DMS 273 treated with DMSO at 0.1 percent for 48 hours (cell line): ENCODE data around the gene DLG2.

Source experiments
- DNase-seq: peaks from one replicate; lab custom pipeline; 2025; lab: John Stamatoyannopoulos, UW

The DLG2 gene

DNA sequence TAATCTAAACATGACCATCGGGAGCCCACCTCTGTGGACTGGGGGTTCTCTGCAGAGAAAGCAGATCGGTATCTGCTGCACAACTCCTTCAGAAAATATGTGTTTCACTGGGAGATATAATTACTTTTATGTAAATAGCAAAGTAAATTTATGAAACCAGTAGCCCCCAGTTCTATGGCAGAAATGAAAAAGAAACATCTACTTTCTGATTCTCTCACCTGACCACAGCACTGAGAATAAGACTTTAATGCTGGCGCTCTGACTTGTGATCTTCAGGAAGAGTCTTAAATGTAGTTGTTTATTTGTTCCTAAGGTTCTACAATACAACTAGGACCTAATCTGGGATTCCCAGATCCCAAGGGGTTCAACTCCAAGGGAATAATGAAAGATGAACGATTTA lies 518.0 kb downstream of the DLG2 start:
- no peak for DNase-seq

DNA sequence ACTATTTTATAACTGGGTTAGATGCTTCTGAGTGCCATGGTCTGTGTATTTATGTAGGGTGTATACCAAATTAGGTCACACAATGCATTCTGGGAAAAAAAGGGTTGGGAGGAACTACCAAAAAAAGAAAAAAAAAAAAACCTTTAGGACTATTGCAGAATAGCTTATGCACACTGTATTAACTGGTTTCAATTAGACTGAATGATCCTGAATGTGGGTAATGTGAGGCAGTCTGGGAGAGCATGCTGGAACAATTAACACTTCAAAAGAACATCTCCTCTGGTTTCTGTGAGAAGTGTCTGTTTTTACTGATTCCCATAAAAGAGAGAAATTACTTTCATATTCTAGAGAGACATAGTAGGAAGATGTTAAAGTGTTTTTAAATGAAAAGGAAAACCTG lies 521.3 kb downstream of the DLG2 start:
- no peak for DNase-seq

DNA sequence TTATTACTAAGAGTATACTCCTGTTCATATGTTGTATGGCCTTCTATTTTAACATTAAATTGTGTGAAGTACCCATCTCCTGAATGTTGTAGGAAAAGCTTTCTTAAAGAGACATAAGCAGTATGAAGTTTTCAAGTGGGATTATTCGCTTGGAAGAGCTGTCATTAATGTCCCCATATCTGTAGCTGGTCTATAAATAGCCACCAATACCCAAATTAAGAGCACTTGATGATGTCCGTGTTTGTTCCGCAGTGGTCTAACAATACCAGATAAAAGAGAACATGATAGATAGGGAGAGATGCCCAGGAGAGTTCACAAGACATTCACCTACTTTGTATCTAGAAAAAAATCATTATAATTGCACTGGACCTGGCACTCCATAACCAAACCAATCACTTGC lies 527.6 kb downstream of the DLG2 start:
- no peak for DNase-seq

DNA sequence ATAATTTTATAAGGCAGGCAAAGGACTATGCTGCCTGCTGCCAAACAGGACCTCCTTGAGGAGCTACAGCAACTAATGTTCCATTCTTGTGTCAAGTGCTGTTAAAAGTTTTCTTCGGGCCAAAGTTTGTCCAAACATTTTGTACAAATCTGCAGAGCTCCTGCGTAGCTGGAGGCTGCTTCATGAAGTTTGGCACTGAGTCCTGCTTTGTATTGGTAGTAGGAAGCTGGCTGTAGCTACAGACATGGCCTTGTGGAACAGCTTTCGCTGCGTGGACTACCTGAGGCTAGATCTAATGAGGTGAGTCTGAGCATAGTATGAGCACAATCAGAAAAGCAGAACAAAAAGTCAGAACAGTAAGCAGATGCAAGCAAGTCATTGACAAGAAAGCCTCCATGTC lies 528.1 kb downstream of the DLG2 start:
- no peak for DNase-seq

DNA sequence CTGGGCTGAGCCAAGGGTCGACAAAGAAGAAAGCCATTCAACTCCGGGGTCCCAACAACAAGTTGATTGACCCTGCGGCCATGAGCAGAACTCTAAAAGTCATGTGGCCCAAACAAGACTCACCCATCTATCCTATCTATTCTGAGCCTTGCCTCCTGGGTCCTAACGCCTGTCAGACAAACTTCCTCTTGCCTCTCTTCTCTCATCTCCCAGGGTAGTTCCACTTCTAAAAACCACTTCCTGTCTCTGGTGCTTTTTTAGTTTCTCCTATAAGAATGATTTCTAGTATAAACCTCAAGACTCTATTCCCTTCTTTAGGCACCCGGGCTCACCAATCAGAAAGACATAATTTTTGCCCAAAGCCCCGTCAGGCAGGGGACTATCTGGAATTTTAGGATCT lies 530.2 kb downstream of the DLG2 start:
- DNase-seq: no peak

DNA sequence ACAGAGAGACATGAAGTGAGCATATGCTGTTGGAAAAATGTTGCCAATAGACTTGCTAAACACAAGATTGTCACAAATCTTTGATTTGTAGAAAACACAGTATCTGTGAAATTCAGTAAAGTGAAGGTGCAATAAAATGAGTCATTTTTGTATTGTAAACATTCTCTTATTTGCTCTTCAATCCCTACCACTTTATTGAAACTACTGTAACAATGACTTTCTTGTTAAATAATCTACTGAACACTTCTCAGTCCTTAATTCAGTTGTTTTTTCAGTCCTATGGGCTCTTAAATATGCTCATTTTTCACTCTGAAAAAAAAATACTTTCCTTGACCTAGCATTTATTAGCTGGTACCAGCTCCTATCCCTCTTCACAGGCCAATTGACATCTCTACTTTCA lies 531.9 kb downstream of the DLG2 start:
- DNase-seq: no peak

DNA sequence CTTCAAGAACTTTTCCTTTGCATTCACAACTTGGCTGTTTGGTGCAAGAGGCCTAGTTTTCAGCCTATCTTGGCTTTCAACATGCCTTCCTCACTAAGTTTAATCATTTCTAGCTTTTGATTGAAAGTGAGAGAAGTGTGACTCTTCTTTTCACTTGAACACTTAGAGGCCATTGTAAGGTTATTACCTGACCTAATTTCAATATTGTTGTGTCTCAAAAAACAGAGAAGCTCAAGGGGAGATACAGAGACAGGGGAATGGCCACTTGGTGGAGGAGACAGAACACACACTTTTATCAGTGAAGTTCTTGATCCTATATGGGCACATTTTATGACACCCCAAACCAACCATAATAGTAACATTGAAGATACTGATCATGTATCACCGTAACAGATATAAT lies 532.3 kb downstream of the DLG2 start:
- DNase-seq: no peak

DNA sequence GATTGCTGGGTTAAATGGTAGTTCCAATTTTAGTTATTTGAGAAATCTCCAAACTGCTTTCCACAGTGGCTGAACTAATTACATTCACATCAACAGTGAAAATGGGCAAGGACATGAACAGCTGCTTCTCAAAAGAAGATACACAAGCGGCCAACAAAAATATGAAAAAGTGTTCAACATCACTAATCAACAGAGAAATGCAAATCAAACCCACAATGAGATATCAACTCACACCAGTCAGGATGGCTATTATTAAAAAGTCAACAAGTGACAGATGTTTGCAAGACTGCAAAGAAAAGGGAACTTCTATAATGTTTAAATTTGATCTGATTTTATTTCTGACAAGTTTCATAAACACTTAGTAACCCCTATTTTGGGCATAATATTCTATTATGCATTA lies 537.5 kb downstream of the DLG2 start:
- no peak for DNase-seq

DNA sequence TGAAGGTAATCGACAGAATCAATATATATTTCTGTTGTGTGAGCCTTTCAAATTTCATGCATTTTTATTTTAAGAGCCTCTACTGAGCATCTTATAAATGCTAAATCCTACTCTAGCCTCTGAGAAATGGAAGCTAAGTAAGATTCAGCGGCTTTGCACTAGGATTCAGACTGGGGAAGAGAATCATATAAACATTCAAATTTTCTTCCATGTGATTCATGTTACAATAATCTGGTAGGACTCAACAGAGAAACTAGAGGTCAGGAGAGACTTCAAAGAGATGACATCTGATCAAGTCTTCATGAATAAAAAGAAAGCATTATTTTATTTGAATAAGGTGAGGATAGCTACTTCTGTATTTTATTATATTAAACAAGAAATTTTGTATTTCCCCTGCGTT lies 538.9 kb downstream of the DLG2 start:
- no peak for DNase-seq

DNA sequence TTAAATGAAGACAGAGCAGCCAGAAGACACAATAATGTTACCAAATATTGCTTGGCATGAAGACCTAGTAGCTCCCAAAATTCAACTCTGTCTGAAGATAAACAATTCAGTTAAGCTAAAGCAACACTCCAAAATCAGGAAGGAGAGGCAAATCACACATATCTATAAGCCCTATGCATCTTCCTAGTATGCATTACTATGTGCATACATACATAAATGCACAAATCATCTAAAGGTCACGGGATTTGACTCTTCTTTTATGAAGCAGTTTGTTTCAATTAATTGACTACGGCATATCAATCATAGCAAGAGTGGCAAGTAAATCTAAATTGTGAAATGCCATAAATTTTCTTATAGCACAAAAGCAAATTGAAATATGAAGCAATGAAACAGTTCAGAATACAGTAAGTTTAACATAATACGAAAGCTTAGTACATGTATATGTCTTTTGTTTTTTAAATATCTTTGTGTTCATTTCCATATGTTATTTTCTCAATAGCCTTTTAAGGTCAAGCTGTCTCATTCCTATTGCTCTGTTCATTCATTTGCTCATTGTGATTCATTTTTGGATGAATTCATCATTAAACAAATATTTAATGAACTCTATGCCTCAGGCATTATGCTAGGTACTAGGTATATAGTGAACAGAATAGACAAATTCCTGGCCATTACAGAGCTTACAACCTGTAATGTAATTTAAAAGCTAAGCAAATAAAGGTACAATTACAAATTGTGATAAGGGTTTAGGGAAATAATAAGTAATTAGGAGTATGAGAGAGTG lies 540.5 kb downstream of the DLG2 start:
- no peak for DNase-seq

DNA sequence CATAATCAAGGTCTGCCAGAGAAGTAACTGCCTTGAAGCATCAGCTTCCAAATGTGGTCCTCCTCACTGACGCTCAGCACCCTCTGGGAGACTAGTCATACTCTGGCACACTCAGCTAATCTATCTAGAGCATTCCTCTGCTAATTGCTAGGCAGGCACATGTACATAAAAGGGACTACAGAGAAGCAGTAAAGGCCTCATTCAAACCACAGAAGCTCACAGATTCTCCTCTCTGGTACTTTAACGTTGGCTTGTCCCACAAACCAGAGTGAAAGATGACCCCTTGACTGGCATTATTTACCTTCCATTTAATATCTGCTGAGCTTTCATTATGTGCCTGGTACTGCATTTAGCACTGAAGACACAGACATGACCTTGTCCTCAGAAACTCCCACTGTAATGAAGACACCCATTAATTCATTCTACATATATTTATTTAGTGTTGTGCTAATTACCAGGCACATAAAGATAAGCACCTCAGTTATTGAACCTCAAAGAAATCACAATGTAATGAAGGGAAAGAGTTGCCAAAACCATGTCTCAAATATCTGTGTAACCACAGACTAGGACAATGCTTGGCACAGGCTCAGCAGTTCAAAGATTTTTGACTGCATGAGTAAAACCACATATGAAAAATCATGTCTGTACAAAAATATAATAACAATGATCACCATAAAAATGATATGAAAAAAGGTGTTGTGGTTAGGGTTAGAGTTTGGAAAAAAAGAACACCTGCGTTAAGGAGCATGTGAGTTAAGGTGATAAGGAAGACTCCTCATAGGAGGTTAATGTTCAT lies 550.4 kb downstream of the DLG2 start:
- DNase-seq: no peak

DNA sequence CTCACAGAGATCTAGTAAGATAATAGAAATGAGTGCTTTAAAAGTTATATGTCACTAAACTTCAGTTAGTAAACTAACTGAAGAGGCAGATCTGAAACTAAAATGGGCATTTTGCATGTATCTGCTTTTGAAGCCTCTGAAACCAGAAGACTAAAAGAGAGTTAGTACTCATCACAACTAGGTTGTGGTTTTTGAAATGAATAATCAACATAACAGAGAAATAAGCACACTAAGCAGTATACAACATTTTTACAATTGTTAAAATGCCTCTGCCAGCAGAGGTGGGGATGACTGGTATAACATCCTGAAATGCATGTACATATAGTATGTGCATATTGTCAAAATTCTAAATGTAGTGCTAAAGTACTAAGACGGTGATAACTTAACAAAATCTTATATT lies 564.5 kb downstream of the DLG2 start:
- no peak for DNase-seq

DNA sequence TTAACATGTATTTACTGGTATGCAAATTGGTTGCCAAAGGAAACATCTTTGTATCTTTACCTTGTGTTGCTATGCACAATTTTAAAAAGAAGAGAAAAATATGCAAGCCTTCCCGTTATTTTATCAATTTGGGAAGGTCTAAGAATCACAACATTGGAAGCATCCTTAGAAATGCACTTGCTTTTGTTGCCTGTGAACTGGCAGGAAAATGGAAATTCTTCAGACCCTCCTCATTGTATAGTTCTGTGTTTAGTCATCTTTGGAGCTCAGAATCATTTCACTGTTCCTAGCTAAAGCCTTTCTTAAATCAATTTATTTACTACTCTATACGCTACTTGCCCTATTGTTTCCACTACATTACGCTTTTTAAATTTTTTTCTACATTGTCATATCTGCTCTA lies 574.5 kb downstream of the DLG2 start:
- DNase-seq: no peak

DNA sequence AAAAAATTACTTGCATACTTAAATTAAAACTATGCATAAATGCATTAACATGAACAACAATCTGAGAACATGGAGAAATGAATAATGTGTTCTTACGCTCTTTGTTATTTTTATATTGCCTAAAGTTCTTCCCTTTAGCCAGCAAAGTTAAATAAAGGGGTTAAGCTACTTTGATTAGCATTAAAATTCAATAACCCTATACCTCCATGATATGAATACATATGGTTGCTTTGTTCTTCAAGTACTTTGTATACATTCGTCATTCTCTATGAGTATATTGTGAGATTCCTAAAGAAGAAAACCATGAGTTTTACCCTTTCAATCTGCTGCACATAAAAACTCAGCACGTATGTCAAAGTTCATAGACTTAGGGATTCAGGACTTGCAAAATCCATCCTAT lies 578.3 kb downstream of the DLG2 start:
- DNase-seq: no peak

DNA sequence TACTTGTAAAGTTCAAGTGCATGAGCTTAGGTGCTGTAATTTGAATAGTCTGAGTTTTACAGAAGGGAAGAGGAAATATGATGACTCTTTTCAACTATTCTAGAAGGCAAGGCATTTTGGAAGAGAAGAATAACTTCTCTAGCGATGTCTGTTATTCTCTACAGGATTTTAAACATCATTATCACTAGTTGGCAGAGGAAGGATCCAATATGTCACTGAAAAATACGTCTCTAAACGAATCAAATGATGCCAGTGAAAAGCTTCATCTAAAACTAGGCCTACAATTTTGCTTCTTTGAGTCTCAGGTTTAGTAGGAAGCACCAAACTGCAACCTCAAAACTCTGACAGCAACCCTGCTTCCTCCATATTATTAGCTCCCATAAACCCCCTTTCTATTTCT lies 581.4 kb downstream of the DLG2 start:
- DNase-seq: no peak

DNA sequence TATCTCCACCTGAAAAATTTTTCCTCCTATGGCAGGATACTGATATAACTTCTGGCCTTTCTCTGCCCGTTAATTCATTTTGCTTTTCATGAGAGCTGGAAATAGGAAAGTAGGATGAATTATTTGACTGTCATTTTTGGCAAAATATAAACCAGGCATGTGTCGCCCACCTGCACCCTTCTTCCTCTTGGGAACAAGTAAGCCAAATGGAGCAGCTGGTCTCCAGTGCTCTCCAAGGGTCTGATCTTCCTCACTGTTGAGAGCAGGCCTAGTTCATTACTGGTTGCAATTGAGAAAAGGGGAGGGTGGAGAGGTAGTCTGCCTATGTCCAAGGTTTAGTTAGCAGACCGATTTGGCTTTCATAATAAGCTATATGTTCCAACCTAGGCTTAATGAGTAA lies 582.2 kb downstream of the DLG2 start:
- DNase-seq: no peak

DNA sequence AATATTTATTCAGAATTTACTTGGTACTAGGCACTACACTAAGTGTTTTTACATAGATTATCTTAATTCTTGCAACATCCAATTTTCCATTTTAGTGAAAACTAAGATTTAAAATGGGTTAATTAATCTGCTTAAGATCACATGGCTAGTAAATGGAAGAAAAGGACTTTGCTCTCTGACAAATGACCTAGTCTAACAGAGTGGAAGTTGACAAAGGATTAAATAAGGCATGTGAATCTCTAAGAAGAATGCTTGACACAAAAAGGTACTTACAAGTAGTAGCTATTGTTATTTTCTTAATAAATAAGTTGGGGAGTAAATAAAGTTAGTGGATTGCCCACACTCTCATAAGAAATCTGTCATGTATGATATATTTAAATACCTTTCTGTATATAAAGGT lies 584.8 kb downstream of the DLG2 start:
- DNase-seq: no peak

DNA sequence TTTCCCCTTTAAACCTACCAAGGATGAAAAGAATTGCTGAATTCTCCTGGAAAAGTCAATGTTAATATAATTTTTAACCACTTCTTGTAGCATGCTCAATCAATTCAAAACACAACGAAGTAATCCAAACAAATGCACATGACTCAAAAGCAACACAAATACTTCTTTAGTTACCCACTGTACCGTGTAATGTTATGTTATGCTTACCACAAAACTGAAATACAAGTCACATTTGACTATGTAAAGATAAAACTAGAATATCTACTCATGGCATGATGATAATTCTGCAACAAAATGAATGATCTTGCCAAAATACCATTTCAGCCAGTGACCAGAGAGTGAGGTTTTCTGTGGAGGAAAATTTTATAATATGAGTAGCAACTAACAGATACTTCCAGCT lies 587.0 kb downstream of the DLG2 start:
- DNase-seq: no peak

DNA sequence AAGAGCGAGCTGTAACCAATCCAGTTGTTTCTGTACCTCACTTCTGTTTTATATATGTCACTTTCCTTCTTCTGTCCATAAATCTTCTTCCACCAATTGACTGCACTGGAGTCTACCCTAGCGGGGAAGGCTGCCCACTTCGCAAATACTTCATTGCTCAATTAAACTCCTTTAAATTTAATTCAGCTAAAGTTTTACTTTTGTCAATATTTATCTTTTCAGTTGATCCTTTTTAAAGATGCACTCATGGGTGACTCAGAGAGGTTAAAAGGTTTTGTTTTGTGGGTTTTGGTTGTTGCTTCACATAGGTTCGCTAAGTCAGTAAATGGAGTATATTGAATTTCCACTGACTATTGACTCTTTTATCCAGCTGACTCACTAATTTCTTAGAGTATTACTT lies 597.2 kb downstream of the DLG2 start:
- DNase-seq: no peak

DNA sequence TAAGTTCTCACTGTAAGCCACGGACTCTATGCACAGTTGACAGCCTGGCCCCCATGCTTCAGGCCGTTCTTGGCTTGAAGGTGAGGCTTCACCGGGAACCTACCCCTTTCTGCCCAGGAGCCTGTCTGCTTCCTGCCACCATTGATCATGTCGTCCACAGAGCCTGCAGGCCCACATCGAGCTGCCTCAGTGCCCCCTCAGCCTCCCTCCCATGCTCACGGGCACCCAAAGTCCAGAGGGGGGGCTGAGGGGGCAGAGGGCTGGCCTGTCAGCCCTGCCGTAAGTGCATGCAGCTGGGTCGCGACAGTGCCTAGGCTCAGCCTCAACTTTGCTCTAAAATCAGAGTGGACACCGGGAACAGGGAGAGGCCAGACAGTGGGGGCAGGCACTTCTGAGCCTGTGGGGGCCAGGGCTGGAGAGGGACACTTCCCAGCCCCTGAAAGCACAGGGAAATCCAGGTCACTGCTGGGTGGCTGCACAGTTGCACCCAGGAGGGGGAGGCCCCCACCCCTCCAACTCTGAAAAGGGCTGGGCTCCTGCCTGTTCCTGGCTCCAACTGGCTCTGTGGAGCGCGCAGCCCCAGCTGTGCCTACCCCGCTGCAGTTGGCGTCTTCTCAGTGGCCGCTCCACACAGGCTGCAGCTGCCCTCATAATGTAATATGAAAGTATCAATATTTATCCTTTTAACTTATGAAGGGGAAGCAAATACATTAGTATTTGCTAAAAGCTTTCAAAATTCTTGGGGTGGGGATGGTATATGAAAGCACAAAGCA lies 598.6 kb downstream of the DLG2 start:
- no peak for DNase-seq

DNA sequence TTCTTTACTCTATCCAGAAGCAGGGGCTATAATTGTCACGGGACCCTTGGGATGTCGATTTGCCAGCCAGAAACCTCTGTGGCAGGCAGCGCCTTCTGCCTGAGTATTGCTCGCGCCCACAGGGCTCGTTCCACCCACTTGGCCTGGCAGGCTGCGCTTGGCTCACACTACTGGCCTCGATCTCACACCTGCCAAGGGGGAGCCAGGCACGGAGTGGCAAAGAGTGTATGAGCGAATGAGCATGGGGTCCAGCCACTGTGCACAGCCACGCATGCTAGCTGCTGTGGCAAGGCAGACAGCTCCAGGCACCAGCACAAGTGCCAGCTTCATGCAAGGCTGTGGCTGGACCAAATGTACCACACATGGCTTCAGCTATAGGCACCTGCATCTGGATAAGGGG lies 599.8 kb downstream of the DLG2 start:
- DNase-seq: no peak

DNA sequence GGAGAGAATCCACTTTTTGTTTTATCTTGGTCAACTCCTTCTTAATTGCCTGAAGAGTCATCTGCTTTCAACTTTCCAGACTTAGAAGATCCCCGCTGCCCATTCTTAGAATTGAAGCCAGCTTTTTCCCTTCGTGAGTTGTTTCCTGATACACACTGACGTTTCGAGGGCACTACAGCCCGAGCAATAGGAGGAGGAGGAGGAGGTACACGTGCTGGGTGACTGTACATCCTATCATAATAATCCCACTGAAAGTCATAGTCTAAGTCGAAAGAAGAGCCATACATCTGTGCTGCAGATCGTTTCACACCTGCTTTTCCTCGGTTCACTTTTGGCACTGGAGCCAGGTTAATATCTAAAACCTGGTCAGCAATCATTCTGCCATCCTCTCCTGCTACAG lies 606.1 kb downstream of the DLG2 start:
- DNase-seq: no peak

DNA sequence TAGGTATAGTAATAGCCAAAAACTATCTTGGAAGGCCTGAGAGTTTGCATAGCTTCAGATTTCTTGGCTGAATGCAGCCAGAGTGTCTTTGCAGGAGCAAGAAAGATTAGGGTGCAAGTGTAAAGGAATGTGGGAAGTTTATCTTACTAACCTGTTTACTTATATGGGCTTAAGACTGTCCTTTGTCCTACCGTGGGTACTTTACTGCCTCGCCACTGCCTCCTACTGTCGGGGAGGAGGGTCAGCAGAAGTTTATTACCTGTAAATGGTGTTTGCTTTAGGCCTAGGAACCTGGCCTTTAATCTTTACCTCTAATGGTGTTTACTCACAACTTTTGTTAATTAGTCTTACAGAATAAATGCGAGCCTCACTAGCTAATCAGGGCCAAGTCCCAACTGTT lies 633.8 kb downstream of the DLG2 start:
- no peak for DNase-seq
